ENCODE results near the gene POLE4. TPM values are rescaled to one million over a fixed set of nuclear protein-coding genes. Genes with fewer than 3 reads are reported as not detected.

Gene POLE4
- total and polyA plus RNA-seq, 9 of the 15 experiments (the other 6 are each of a cell fraction or from before 2014, with no cell fraction given): 25.7 to 73.7 (median 57.3) TPM

GRCh38 chr2:74958274-74959105 lies at the start of gene POLE4 (continued):
- no peak for TF ChIP-seq SMARCE1 (IDR thresholded peaks at IDR 0.05)
- TF ChIP-seq ZNF224 (CRISPR knock-in tag; IDR thresholded peaks at IDR 0.05): 0 out of 2 replicates have a peak, but pooled peaks have one; percentile 25
- no peak for TF ChIP-seq NR2F6 (CRISPR knock-in tag; IDR thresholded peaks at IDR 0.05)
- peak; percentile 22 for TF ChIP-seq CREB1 (IDR thresholded peaks at IDR 0.05)
- TF ChIP-seq CREB1 (CRISPR knock-in tag; IDR thresholded peaks at IDR 0.05): peak; percentile 79
- TF ChIP-seq ZNF644 (tag; IDR thresholded peaks at IDR 0.05; ENCODE audit: low read depth): peak; percentile 76
- peak; percentile 62 for TF ChIP-seq RBBP5 (IDR thresholded peaks at IDR 0.05; ENCODE audit: borderline replicate concordance, insufficient read depth, low read length, poor library complexity, severe bottlenecking)
- TF ChIP-seq HOXB6 (CRISPR knock-in tag; IDR thresholded peaks at IDR 0.05; ENCODE audit: borderline replicate concordance): no peak
- TF ChIP-seq PRPF4 (IDR thresholded peaks at IDR 0.05; ENCODE audit: insufficient read depth, low read depth, low read length, poor library complexity, severe bottlenecking): no peak
- TF ChIP-seq E4F1 (CRISPR knock-in tag; IDR thresholded peaks at IDR 0.05; ENCODE audit: borderline replicate concordance): no peak
- peak; percentile 67; the same call in 1 of the 2 replicates for TF ChIP-seq ATF2 (CRISPR knock-in tag; IDR thresholded peaks at IDR 0.05)
- peak; percentile 95 to 98 for TF ChIP-seq E2F6 (IDR thresholded peaks at IDR 0.05; ENCODE audit: borderline replicate concordance in 1 of 2, extremely low read depth in 1 of 2, insufficient read depth in 1 of 2, insufficient read length in 1 of 2, low read depth in 1 of 2, low read length in 1 of 2, poor library complexity in 1 of 2, severe bottlenecking in 1 of 2)
- TF ChIP-seq CREB3 (tag; conservative IDR thresholded peaks at IDR 0.05; ENCODE audit: low read depth): peak; percentile 88; the same call in 1 of the 2 replicates
- no peak for TF ChIP-seq WHSC1 (IDR thresholded peaks at IDR 0.05; ENCODE audit: low read length)
- TF ChIP-seq HDAC1 (IDR thresholded peaks at IDR 0.05): no peak; a peak in 2 of 4 replicates
- TF ChIP-seq ZBTB33 (CRISPR knock-in tag; IDR thresholded peaks at IDR 0.05): peak; percentile 90
- TF ChIP-seq TAF9B (IDR thresholded peaks at IDR 0.05; ENCODE audit: partially characterized antibody): peak; percentile 71

All from K562 (cell line).